Measurements from ENCODE around the gene TPPP. TPM values are rescaled to one million over a fixed set of nuclear protein-coding genes. Genes with fewer than 3 reads are reported as not detected.
"Not testable (repeated sequence)": the region's sequence is repeated elsewhere in the genome, so short reads cannot be mapped to it uniquely, and the experiment has no call there.

TPPP gene
- total RNA-seq, 4 donors from 2014 or later = 2.4 to 8.7 (median 3.2) TPM

DNA sequence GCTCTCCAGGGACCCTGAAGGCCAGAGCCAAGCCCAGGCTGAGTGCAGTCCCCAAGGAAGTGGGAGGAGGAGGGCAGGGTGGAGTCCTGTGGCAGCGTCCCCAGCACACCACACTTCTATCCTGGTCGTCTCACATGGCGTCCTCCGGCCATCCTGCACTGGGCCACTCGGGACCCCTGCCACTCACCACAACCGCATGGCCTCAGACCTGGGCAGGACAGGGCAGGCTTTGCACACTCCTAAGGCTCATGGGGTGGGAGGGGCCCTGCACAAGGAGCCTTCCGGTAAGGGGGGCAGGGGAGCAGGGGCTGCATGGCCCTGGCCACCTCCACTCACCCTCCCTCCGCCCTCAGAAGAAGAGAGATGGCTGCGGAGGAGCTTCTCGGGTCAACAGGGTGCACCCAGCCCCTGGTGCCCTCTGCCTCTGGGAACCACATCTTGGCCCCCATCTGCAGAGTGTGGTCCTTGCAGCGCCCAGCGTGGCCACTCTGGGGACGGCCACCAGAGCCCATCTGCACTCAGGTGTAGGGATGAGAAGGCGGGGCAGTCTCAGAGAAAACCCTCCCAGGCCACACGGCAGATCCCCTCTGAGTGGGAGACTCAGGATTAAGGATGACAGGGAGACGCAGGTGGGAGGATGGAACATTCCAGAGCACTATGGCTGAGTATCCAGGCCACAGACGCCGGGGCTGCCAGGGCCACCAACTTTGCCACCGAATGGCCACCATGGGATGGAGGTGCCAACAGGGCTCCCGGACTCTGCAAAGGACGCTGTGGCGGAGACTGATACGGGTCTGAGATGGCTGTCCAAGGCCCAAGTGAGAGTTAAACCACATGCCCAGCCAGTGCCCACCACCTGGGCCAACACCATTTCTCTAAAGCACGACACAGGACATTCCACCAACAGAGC lies 7.6 kb downstream of the TPPP start:
- Histone ChIP-seq H3K36me3 (no peaks in the 10 kb centered on the region), H3K9me3 (no peaks in the 10 kb centered on the region), H3K4me3 (no peak overlapping the region), H3K27ac (no peak overlapping the region), H3K27me3 (no peaks in the 10 kb centered on the region), H3K4me1 (peaks cover 0 to 44% of the 10 kb centered on the region in 2 donors)
- intact Hi-C loops (cut with DNase I; ENCODE audit: low total_unique reads) = no loop called here
- no peak for TF ChIP-seq POLR2A (IDR thresholded peaks at IDR 0.05)
- TF ChIP-seq, protein P1, sequence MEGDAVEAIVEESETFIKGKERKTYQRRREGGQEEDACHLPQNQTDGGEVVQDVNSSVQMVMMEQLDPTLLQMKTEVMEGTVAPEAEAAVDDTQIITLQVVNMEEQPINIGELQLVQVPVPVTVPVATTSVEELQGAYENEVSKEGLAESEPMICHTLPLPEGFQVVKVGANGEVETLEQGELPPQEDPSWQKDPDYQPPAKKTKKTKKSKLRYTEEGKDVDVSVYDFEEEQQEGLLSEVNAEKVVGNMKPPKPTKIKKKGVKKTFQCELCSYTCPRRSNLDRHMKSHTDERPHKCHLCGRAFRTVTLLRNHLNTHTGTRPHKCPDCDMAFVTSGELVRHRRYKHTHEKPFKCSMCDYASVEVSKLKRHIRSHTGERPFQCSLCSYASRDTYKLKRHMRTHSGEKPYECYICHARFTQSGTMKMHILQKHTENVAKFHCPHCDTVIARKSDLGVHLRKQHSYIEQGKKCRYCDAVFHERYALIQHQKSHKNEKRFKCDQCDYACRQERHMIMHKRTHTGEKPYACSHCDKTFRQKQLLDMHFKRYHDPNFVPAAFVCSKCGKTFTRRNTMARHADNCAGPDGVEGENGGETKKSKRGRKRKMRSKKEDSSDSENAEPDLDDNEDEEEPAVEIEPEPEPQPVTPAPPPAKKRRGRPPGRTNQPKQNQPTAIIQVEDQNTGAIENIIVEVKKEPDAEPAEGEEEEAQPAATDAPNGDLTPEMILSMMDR (IDR thresholded peaks at IDR 0.05 in 4 of 5, conservative IDR thresholded peaks at IDR 0.05 in 1 of 5) = no peak
- ATAC-seq = no peak
- in situ Hi-C loops (cut with MboI; ENCODE audit: low sequenced_read_pairs in 4 of 4) = no loop called here
- no peak for DNase-seq

DNA sequence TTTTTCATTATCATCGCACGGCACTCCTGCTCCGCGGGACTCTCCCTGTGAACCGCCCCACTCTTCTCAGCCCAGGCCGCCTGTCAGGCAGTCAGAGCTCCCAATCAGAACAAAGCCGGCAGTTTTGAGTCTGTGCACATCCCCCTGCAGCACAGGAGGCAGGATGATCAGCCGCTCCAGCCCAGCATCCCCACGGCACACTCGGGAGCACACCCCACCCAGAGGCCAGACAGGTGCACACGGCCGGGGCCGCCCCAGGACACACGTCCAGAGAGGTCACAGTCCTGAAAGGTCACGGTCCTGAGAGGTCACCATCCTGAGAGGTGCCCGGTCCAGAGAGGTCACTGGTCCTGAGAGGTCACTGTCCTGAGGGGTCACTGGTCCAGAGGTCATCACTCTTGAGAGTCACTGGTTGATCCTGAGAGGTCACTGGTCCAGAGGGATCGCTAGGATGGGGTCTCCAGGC lies 8.4 kb downstream of the TPPP start:
- Histone ChIP-seq H3K9me3 (no peaks in the 10 kb centered on the region), H3K4me3 (no peak overlapping the region), H3K27ac (no peak overlapping the region), H3K36me3 (no peaks in the 10 kb centered on the region), H3K4me1 (peaks cover 0 to 44% of the 10 kb centered on the region in 2 donors), H3K27me3 (no peaks in the 10 kb centered on the region)
- no peak for DNase-seq
- ATAC-seq = no peak
- intact Hi-C loops (cut with DNase I; ENCODE audit: low total_unique reads) (no loop called here), in situ Hi-C loops (cut with MboI; ENCODE audit: low sequenced_read_pairs in 4 of 4) (no loop called here)
- no peak for TF ChIP-seq POLR2A (IDR thresholded peaks at IDR 0.05)
- TF ChIP-seq, protein P1 (IDR thresholded peaks at IDR 0.05 in 4 of 5, conservative IDR thresholded peaks at IDR 0.05 in 1 of 5) = no peak

DNA sequence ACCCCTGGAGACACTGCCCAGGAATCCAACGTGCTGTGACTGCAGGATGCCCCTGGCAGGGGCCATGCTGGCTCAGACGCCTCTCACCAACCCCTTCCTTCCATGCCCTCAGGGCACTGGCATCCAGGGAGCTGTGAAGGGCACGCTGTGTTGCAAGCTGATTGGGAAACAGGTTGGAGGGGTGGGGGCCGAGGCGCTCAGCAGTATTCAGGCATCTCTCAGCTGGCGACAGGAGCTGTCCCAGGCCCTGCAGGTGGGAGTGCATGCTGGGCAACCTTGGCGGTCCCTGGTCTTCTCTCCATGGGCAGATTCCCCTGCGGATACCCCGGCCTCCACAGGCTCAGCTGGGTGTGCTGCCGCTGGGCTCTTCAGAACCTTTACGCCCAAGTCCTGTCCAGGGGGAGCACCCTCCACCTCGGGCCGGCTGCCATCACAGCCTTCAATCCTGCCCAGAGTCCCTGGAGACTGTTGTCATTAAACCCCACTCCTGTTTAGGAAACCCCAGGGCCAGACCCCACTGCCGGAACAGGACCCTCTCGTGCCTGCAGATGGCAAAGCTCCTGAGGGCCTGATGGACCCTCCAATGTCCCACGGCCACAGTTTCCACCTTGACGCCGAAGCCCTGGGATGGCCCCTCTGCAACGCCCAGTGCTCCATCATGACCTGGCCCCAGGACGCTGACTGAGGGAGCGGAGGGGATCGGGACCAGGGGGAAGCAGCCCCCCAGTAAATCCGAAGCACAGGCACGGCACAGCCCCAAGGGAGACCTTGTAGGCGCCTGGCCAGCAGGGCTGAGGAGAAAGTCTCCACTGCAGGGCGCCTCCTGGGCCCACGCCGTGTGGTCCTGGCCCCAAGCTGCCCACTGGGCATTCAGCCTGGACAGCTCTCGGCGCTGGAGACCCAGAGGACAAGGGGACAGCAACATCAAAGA lies 9.3 kb downstream of the TPPP start:
- ATAC-seq (peak; percentile 50 to 57), DNase-seq (no peak)
- H3K36me3 ChIP-seq = no peaks in the 10 kb centered on the region
- in situ Hi-C loops (cut with MboI; ENCODE audit: low sequenced_read_pairs in 4 of 4) = no loop called here
- TF ChIP-seq, protein P1 (IDR thresholded peaks at IDR 0.05 in 4 of 5, conservative IDR thresholded peaks at IDR 0.05 in 1 of 5) = no peak
- TF ChIP-seq POLR2A (IDR thresholded peaks at IDR 0.05) = no peak
- H3K9me3 ChIP-seq = no peaks in the 10 kb centered on the region
- peak overlapping the region in 1 of 4 donors; percentile 66 for H3K27ac ChIP-seq
- H3K4me3 ChIP-seq = no peak overlapping the region
- peaks cover 0 to 50% of the 10 kb centered on the region in 2 donors for H3K4me1 ChIP-seq
- intact Hi-C loops (cut with DNase I; ENCODE audit: low total_unique reads) = no loop called here
- H3K27me3 ChIP-seq = no peaks in the 10 kb centered on the region

DNA sequence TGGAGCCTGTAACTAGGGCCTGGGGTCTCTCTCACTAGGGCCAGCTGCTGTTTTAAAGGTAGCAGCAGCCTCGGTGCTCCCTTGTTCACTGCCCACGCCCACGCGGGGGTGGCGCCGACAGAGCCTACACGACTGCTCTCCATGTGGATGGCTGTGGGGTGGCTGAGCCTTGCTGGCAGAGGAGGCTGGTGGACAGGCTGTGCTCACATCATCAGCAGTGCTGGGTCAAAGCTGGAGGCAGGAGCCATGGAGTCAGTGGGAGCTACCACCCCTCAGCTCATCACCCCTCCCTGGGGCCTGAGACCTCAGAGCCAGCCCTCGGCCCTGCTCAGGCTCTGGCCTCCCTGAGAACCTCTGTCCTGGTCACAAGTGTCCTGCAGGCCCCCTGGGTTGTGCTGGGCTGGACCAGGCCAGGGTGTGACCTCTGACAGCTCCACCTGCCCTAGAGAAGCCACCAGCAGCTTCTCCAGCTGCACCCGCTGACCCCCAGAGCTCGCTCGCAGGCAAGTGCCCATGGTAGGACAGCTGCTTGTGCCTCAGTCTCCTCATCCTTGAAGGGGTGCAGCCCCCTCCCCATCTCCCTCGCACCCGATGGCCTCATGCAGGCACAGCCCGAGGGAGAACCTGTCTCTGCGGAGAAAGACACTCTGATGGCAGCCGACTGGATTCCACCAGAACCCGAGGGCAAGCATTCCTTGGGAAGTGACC lies 10.3 kb downstream of the TPPP start:
- H3K27me3 ChIP-seq; H3K9me3 ChIP-seq; H3K36me3 ChIP-seq; H3K4me3 ChIP-seq; in situ Hi-C loops (cut with MboI; ENCODE audit: low sequenced_read_pairs in 4 of 4); intact Hi-C loops (cut with DNase I; ENCODE audit: low total_unique reads); ATAC-seq: not testable (repeated sequence)
- Histone ChIP-seq H3K27ac (peak overlapping the region in 1 of 4 donors; percentile 66), H3K4me1 (peaks cover 0 to 45% of the 10 kb centered on the region in 2 donors)
- peak in 1 of 2 donors; percentile 10 for DNase-seq

DNA sequence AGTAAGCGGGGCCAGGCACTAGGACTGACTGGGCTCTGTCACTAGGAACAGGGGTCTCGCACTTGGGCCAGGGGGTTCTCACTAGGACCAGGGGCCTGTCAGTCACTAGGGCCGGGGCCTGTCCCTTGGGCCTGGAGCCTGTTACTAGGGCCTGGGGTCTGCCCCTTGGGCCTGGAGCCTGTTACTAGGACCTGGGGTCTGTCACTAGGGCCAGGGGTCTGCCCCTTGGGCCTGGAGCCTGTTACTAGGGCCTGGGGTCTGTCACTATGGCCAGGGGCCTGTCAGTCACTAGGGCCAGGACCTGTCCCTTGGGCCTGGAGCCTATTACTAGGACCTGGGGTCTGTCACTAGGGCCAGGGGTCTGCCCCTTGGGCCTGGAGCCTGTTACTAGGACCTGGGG lies 10.9 kb downstream of the TPPP start:
- H3K4me1 ChIP-seq = peaks cover 0 to 45% of the 10 kb centered on the region in 2 donors
- intact Hi-C loops (cut with DNase I; ENCODE audit: low total_unique reads); DNase-seq; ATAC-seq; in situ Hi-C loops (cut with MboI; ENCODE audit: low sequenced_read_pairs in 4 of 4); H3K27me3 ChIP-seq; H3K36me3 ChIP-seq; H3K4me3 ChIP-seq; H3K9me3 ChIP-seq: not testable (repeated sequence)
- peak overlapping the region in 1 of 4 donors; percentile 66 for H3K27ac ChIP-seq

DNA sequence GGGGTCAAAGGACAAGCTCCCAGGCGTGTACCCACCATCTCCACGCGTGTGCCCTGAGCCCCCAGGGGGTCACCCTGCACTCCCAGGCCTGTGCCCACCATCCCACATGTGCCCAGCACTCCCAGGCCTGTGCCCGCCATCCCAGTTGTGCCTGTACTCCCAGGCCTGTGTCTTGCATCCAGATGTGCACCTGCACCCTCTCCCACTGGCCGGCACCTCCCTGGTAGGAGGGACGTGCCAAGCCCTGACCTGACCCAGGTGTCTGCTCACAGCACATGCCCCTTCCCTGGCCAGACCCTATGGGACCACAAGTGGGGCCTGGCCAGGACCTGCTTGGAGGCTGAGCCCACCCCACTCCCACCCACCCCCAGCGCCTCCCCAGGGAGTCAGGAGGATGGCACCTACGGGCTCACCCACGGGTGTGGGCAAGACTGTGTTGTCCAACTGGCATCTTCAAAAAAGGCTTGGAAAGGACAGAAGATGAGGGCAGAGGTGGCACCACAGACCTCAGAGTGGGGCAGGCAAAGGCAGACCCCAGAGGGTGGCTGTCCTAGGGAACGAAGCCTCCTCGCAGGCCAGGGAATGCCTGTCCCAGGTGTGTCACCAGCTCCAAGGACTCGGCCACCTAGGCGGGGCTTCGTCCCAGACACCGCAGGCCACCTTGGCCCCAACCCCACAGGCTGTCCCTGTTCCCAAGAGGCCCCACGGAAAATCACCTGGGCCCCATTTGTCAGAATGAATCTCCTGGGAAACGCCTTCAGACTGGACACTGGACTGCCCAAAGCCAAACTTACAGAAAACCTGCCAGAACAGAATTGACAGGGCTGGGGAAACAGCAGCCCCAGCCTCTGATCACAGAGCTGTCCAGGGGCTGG lies 11.6 kb downstream of the TPPP start:
- DNase-seq; H3K27ac ChIP-seq; H3K9me3 ChIP-seq; intact Hi-C loops (cut with DNase I; ENCODE audit: low total_unique reads); ATAC-seq; H3K36me3 ChIP-seq; H3K27me3 ChIP-seq; H3K4me3 ChIP-seq; in situ Hi-C loops (cut with MboI; ENCODE audit: low sequenced_read_pairs in 4 of 4): not testable (repeated sequence)
- H3K4me1 ChIP-seq = peaks cover 0 to 45% of the 10 kb centered on the region in 2 donors

DNA sequence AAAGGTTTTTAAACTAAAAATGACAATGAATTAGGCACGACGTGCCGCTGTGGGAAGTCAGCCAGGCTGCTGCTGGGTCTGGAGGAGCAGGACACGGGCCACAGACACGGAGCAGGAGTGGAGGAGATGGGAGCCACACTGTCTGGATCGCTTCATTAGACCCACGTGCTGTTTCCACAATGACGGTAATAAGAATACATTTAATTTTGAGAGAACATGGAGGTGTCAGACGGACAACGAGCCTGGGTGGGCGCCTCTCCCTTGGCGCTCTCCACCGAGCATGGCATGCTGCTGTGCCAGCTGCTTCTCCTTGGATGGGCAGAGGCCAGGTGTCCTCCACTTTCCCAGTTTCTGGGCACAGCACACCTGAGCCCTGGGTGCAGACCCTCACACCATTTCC lies 12.3 kb downstream of the TPPP start:
- in situ Hi-C loops (cut with MboI; ENCODE audit: low sequenced_read_pairs in 4 of 4); H3K4me3 ChIP-seq; H3K36me3 ChIP-seq; intact Hi-C loops (cut with DNase I; ENCODE audit: low total_unique reads); ATAC-seq; H3K27ac ChIP-seq; H3K9me3 ChIP-seq; DNase-seq; H3K27me3 ChIP-seq: not testable (repeated sequence)
- peaks cover 0 to 45% of the 10 kb centered on the region in 2 donors for H3K4me1 ChIP-seq

All from gastrocnemius medialis (tissue), 4 donors.